Activated T-helper 1 cell treated with anti-CD3 and anti-CD28 coated beads, Interleukin-2, amount 50 U/mL, for 16 hours (primary cell): Measurements from ENCODE around the gene OBSCN.

Experiments used
- DNase-seq, 2 donors: peaks; one replicate each; pipeline ENCODE4 v3.0.0-alpha.2; 2020; ENCODE audit warnings: low read depth in 1 of 2, low spot score in 1 of 2

Gene OBSCN

DNA sequence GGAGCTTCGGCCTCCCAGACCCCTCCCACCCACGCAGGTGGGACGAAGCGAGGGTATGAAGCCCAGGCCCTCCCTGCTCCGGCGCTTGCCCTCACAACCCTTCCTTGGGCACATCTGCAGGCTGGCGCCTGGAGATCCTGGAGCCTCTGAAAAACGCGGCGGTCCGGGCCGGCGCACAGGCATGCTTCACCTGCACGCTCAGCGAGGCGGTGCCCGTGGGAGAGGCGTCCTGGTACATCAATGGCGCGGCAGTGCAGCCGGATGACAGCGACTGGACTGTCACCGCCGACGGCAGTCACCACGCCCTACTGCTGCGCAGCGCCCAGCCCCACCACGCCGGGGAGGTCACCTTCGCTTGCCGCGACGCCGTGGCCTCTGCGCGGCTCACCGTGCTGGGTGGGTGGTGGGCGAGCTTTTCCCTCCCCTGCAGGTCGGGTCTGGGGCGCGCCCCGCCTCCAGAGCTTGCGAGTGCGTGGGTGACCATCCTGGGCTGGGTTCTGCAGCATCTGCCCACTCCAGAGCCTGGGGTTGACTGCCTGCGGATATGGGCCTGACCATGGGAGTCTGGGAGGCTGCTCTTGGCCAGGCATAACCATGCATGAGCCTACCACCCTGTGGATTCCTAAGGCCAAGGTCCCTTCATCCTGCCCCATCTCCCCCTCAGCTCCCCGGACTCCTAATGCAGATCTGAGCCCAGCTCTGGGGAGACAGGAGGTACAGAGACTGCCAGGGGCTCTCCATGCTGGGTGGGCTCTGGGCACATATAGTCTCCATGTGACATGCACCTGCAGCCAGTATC is 108.9 kb downstream of the OBSCN start:
- DNase-seq = no peak

- DNase-seq = no peak
These were observed 109.6 kb downstream of the OBSCN start for GRCh38 chr1:228317411-228317828.

DNA sequence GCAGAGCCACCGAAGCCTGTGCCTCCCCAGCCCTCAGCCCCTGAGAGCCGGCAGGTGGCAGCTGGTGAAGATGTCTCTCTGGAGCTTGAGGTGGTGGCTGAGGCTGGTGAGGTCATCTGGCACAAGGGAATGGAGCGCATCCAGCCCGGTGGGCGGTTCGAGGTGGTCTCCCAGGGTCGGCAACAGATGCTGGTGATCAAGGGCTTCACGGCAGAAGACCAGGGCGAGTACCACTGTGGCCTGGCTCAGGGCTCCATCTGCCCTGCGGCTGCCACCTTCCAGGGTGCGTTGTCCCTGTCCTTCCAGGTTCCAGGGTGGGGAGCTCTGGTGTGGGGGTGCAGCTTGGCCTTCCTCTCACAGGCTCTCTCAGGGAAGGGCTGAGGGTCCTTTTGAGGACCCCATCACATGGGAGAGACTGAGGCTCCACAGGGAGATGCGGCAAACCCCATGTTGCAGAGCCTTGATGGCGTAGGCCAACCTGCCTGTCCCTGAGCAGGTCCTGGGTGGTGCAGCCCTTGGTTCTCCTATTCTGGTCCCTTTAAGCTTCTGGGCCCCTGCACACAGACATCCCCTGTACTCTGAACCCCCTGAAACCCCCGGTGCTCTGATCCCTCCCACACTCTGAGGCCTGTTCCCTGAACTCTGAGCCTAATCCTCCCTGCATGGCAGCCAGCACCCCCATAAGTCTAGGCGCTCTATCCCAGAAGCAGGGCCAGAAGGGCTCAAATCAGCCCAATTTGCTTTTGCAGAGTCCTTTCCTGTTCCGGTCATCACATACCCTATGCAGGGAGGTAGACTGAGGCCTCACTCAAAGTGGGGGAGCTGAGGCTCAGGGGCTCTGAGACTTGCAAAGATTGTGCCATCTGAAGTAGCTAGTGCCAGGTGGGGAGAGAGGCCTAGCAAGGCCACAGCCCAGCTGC is 110.3 kb downstream of the OBSCN start:
- peak in 1 of 2 donors; percentile 3 for DNase-seq

DNA sequence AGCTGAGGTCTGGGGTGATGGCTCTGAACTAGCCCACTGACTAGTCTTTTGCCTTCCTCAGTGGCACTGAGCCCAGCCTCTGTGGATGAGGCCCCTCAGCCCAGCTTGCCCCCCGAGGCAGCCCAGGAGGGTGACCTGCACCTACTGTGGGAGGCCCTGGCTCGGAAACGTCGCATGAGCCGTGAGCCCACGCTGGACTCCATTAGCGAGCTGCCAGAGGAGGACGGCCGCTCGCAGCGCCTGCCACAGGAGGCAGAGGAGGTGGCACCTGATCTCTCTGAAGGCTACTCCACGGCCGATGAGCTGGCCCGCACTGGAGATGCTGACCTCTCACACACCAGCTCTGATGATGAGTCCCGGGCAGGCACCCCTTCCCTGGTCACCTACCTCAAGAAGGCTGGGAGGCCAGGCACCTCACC is 111.0 kb downstream of the OBSCN start:
- no peak for DNase-seq

DNA sequence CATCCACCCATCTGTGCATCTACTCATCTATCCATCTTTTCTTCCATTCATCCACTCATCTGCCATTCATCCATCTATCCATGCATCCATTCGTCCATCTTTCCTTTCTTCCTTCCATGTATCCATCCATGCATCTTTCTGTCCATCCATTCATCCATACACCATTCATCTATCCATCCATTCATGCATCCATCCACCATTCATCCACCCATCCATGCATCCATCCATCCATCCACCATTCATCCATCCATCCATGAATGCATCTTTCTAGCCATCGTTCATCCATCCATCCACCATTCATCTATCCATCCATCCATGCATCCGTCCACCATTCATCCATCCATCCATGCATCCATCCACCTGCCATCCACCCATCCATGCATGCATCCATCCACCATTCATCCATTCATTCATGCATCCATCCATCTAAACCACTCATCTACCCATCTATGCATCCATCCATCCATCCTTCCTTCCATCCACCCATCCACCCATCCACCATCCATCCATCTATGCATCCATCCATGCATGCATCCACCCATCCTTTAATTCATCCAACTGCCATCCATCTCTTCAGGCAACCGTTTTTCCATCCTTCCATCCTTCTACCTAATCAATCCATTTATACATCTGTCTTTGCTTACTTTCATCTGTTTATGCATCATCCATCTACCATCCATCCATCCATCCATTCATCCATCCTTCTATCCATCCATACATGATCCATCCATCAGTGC is 111.7 kb downstream of the OBSCN start:
- DNase-seq = no peak

GRCh38 chr1:228320394-228320793 is 112.5 kb downstream of the OBSCN start:
- DNase-seq = no peak

DNA sequence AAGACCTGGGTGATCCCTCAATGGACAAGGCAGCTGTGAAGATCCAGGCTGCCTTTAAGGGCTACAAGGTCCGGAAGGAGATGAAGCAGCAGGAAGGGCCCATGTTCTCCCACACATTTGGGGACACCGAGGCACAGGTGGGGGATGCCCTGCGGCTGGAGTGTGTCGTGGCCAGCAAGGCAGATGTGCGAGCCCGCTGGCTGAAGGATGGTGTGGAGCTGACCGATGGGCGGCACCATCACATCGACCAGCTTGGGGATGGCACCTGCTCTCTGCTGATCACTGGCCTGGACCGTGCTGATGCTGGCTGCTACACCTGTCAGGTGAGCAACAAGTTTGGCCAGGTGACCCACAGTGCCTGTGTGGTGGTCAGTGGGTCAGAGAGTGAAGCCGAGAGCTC is 113.6 kb downstream of the OBSCN start:
- peak in 1 of 2 donors; percentile 3 for DNase-seq

GRCh38 chr1:228321895-228322294 is 114.1 kb downstream of the OBSCN start:
- DNase-seq = no peak

DNA sequence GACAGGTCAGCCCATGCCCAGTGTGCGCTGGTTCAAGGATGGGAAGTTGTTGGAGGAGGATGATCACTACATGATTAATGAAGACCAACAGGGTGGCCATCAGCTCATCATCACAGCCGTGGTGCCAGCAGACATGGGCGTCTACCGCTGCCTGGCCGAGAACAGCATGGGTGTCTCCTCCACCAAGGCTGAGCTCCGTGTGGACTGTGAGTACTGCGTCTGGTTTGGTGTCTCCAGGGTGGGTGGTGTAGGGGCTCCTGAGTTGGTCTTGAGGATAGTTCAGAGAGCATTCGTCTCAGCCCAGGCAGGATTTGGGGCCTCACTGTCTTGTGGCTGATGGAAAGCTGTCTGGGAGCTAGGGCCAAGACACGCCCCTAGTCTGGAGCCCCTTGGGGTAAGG is 115.6 kb downstream of the OBSCN start:
- DNase-seq = no peak

- DNase-seq = no peak
These were observed 117.4 kb downstream of the OBSCN start for GRCh38 chr1:228325267-228325666.

- no peak for DNase-seq
These were observed 122.0 kb downstream of the OBSCN start for GRCh38 chr1:228329887-228330286.

- no peak for DNase-seq
These were observed 125.2 kb downstream of the OBSCN start for GRCh38 chr1:228332797-228333738.

- no peak for DNase-seq
These were observed 125.9 kb downstream of the OBSCN start for GRCh38 chr1:228333739-228334115.

- DNase-seq = no peak
These were observed 126.5 kb downstream of the OBSCN start for GRCh38 chr1:228334226-228334935.

- DNase-seq = no peak
These were observed 127.1 kb downstream of the OBSCN start for GRCh38 chr1:228334954-228335353.

- DNase-seq = no peak
These were observed 127.8 kb downstream of the OBSCN start for GRCh38 chr1:228335406-228336307.

DNA sequence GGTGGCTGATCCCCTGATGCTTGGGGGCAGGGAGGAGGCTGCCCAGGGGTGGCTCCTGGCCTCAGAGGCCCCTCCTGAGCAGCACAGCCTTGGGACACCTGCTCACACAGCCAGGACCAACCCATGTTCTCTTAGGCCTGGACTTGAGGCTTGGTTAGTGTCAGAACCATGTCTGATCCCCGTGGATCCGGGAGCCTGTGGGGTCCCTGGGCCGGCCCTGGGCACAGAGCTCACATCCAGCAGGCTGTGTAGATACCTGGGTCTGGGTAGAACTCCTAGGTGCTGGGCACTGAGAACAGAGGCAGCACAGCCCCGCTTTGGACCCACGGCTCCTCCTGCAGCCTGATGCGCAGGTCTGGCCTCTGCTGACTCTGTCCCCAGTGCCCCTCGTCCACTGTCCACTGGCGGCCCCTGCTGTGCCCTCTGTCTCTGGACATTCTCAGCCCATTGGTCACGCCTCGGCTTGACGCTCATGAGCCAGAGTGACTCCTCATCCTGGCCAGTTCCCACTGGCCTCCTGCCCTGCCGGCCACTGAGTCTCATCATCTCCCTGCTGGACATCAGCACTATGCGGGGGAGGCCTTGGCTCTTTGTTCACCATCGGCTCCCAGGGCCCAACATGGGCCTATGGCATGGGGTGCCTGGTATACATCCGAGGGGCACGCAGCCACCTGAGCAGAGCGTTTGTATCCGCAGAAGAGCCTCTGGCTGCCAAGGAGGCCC is 128.6 kb downstream of the OBSCN start:
- DNase-seq = no peak

GRCh38 chr1:228337031-228337564 is 129.3 kb downstream of the OBSCN start:
- no peak for DNase-seq
